ENCODE data around the gene CDC42BPA.

DNA sequence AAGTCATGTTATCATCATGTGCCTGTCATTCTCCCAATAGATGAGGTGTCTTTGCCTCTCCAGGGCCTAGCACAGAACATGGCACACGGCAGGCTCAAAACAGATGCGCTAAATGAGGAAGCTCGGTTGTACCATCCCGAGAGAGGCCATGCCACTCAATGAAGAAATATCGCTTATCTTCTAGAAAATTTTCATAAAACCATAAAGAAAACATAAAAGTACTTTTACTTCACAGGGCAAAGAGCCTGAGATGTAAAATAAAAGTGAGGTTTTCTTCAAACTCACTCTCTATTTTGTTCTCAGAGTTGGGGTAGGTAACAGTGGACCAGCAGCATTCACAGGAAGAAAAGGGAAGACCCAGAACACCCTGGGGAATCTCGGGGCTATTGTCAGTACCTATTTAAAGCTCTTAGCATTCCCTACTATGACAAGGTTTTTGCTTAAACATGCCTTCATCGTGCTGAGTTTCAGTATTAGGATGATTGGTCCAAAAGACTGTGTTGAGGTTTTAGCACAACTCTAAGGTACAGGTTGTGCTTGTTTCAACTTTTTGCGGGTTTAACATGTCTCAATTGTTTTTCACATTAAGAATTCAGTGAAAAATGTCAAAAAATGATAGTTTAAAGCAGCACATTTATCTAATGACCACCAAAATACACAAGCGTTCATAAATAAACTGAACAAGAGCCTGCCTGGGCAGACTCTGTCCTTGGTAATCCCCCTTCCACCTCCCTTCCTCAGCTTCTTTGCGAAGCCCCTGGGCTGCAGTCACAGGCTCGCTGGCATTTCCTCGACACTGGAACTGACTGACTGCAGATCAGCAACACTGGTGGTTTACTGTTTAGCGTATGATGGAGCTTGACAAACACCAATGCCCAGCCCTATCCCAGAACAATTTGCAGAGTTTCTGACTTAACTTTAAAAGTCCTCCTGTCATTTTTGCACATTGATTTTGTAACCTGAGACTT, 322.6 kb downstream of the CDC42BPA start:
- TF ChIP-seq EZH2phosphoT487 (IDR thresholded peaks at IDR 0.05; ENCODE audit: insufficient read depth, low read depth) (no peak), EZH2 (IDR thresholded peaks at IDR 0.05; ENCODE audit: insufficient read depth, poor library complexity, severe bottlenecking) (no peak)

All from GM23248 (cell line).